Vagina (tissue), 2 donors: ENCODE measurements around the gene GBA3. TPM values are rescaled to one million over a fixed set of nuclear protein-coding genes. Genes with fewer than 3 reads are reported as not detected.

ENCODE experiments used
- DNase-seq, 2 donors: peaks; one replicate each; pipeline ENCODE4 v3.0.0-alpha.2; 2017; ENCODE audit errors: extremely low spot score in 2 of 2
- H3K27ac ChIP-seq: fragments of 200-600 bp; sonication (generic); one replicate; pipeline ENCODE4 v1.5.1; 2019
- H3K27me3 ChIP-seq: fragments of 200-600 bp; sonication (generic); one replicate; pipeline ENCODE4 v1.5.1; 2019
- H3K36me3 ChIP-seq, 2 donors: fragments of 200-600 bp; sonication (generic); one replicate each; pipeline ENCODE4 v1.5.1; 2017 to 2019
- H3K4me1 ChIP-seq: fragments of 200-600 bp; sonication (generic); one replicate; pipeline ENCODE4 v1.5.1; 2019
- H3K4me3 ChIP-seq, 2 donors: fragments of 200-600 bp; sonication (generic); 1 replicate in 1 of 2; 2 replicates in 1 of 2; pipeline ENCODE4 v1.5.1; 2016 to 2019
- H3K9me3 ChIP-seq: fragments of 200-600 bp; sonication (generic); one replicate; pipeline ENCODE4 v1.5.1; 2019
- CTCF ChIP-seq, 3 experiments: fragments of 450-650 bp in 2 of 3; fragments of 200-600 bp in 1 of 3; sonication (generic) in 1 of 3; IDR thresholded peaks; one replicate each; pipeline ENCODE4 v1.5.1; 2017 to 2019; ENCODE audit warnings: antibody characterized with exemption in 3 of 3, mild to moderate bottlenecking in 2 of 3, moderate library complexity in 2 of 3
- intact Hi-C: fragments of 100-400 bp; cut with DNase I; formaldehyde crosslinking; loops from one replicate; pipeline ENCODE4 v1.15.1; 2023
- total RNA-seq: library from RNA; depleted of rRNA; stranded (reverse); fragments of >200 nt; gene quantifications from one replicate; pipeline ENCODE4 v1.2.3, GENCODE V29; 2016

GBA3 gene
- total RNA-seq, 1 donor from 2014 or later = not detected

- intact Hi-C loops = no loop called here
- no peaks in the 10 kb centered on the region for H3K4me1 ChIP-seq
- H3K9me3 ChIP-seq = no peaks in the 10 kb centered on the region
- DNase-seq = no peak
- no peaks in the 10 kb centered on the region for H3K36me3 ChIP-seq
- no peak overlapping the region for H3K4me3 ChIP-seq
- H3K27ac ChIP-seq = no peak overlapping the region
- H3K27me3 ChIP-seq = no peaks in the 10 kb centered on the region
- no peak for TF ChIP-seq CTCF (IDR thresholded peaks at IDR 0.05)
Measured at GRCh38 chr4:22859318-22859717, 166.6 kb downstream of the GBA3 start.

Other genes with a start within 250 kb of the GBA3 start
- gene ADGRA3, start 176.9 kb upstream of the GBA3 start, total RNA-seq = 23.3 TPM